T-helper 2 cell treated with Interferon-gamma antibody and Interleukin-4, amounts not matched to agents 100 ng/mL and 5 ng/mL, for 36 hours (primary cell): ENCODE results near the gene ELFN2. TPM values are rescaled to one million over a fixed set of nuclear protein-coding genes. Genes with fewer than 3 reads are reported as not detected.

Experiments
- intact Hi-C: fragments of 100-400 bp; cut with micrococcal nuclease; formaldehyde crosslinking; loops from one replicate; pipeline ENCODE4 v1.15.1; 2023
- total RNA-seq: library from RNA; stranded (reverse); gene quantifications from 2 replicates; pipeline ENCODE4 v1.2.3, GENCODE V29; 2022

ELFN2 gene
- total RNA-seq, 1 donor from 2014 or later = 0.07 TPM

DNA sequence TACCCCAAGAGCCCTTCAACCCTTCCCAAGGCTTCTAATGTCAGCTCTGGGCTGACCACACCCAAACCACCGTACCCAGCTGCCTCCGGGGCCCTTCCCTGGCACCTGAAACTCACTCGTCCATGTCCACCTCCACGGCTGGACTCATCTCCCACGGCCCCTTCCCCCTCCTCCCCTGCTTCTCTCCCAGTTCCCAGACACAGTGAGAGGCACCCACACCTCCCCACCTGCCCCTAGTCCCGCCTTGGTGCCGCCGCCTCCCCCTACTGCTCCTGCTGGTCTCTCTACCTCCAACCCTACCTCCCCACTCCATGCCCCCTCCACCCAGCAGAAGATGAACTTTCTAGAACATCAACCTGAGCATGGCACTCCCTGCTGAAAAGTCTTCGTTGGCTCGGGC lies 39.5 kb downstream of the ELFN2 start:
- intact Hi-C loops = no loop called here

GRCh38 chr22:37386441-37386840 lies 40.8 kb downstream of the ELFN2 start:
- intact Hi-C loops = no loop called here

DNA sequence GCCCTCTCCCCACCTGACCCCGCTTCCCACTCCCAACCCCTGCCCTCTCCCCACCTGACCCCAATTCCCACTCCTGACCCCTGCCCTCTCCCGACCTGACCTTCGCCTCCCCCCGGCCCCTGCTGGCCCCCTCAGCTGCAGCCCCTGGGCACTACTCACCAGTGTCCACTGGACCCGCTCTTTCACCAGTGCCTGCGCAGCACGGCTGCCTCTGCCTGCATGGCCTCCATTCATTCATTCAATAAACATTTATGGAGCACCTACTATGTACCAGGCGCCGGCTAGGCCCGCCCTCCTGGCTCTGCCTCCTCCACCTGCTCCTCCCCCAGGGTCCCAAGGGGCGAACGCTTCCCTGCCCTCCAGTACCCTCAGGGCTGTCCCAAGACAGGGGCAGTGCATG lies 42.6 kb downstream of the ELFN2 start:
- intact Hi-C loops = loop anchor here (1.0 kb wide), 1 partner anchor 8 kb away; no protein-coding TSS in a partner anchor

DNA sequence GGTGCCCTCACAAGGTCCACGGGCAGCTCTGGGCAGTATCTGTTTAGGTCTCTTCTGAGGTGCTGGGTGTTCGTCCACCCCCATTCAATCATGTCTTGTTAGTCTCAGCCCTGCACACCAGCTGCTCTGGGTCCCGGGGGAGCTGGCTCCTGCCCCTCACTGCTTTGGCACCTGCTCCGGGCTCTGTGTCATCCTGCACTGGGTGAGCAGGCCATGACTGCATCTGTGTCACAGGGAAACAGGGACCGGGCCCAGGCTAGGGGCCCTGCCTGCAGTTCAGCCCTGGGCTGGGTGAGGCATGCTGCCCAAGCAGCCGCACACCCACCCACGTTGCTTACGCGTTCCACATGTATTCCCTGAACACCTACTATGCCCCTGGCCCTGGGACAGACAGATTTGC lies 43.9 kb downstream of the ELFN2 start:
- intact Hi-C loops = no loop called here

- intact Hi-C loops = no loop called here
Observed at GRCh38 chr22:37381489-37381888, 45.8 kb downstream of the ELFN2 start.

DNA sequence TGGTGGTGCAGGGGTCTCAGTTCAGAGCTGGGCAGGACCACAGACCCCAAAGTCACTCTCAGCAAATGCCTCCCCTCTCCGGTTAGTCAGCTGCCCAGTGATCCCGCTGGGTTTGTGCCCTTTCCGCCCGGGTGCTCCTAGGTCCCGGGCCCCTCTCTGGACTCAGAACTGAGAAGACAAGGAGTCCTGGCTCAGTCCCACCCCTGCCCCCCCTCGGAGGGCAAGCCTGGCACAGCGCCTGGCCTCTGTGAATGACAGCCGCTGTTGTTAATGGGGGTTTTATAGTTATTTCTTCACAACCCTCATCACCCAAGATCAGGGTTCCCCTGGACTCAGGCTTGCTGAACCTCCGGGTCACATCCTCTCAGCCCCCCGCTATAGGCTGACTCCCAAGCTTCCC lies 47.6 kb downstream of the ELFN2 start:
- intact Hi-C loops = no loop called here

DNA sequence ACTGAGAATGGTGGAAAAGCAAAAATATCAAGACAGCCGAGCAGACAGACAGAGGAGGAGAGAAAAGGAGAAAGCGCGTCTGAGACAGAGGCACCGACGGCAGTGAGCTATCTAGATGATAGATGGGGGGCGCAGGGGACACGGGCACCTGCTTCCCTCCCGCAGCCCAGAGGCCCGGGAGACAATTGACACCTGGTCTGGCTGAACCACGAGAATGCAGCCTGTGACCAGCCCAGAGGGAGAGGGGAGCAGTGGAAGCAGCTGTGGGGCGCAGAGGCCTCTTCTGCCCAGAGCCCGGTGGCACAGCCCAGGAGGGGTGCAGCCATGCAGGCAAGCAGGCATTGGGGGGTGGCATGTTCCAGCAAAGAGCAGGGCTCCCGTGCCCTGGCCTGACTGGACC lies 48.2 kb downstream of the ELFN2 start:
- intact Hi-C loops = no loop called here

DNA sequence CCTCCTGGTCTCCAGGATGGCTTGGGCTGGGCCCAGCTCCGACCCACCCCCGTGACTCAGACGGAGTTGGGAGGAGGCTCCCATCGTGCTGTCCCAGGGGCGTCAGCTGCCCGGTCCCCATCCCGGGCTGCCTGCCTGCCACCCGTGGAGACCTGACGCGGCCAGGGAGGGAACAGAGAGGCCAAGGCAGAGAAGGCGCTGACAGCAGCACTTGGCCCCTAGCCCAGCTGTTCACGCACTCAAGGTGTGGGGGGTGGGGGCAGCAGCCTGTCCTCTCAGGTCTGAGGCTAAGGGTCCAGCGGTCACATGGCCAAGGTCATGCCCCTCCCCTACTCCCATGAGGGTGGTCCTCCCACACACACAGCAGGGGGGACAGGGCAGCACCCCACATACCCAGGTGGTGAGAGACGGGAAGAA lies 48.6 kb downstream of the ELFN2 start:
- intact Hi-C loops = no loop called here

GRCh38 chr22:37377927-37378326 lies 49.4 kb downstream of the ELFN2 start:
- intact Hi-C loops = no loop called here

GRCh38 chr22:37377138-37377537 lies 50.1 kb downstream of the ELFN2 start:
- intact Hi-C loops = no loop called here

DNA sequence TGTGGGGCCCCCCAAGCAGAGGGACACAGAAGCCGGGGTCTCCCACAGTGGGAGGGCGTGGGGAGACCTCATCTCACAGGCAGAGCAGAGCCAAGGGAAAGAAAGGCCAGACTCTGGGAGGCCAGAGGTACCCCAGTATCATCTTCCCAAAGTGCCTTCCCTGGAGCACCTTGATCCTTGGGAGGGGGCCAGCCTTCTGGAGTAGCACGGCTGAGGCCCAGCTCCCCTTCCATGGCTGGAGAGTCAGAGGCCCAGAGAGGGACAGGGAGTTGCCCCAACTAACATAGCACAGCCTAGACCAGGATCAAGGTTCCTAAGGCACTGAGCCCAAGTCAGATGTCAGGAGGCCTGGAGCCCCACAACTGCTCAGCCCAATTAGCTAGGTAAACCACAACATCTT lies 50.6 kb downstream of the ELFN2 start:
- intact Hi-C loops = loop anchor here (1.0 kb wide), 1 partner anchor 9 kb away; no protein-coding TSS in a partner anchor

DNA sequence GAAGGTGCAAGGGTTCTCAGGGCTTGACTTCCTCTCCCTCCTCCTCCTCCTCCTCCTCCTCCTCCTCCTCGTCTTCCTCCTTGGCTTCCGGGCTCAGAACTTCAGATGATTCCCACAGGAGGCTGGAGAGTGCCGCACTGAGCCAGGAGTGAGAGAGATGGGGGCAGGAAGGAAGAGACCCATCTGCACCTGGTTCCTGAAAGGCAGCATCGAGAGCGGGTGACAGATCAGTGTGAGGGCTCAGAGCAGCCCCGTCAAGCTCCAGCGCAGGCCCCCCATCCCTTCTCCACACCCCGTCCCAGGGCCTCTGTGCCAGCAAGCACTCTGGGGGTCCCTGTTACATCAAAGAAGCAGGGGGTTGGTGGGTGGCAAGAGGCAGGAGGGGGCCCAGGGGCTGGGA lies 51.5 kb downstream of the ELFN2 start:
- intact Hi-C loops = loop anchor here (1.0 kb wide), 1 partner anchor 10 kb away; no protein-coding TSS in a partner anchor

GRCh38 chr22:37374571-37374970 lies 52.7 kb downstream of the ELFN2 start:
- intact Hi-C loops = no loop called here

GRCh38 chr22:37373451-37373850 lies 53.8 kb downstream of the ELFN2 start:
- intact Hi-C loops = no loop called here

GRCh38 chr22:37371911-37372310 lies 55.4 kb downstream of the ELFN2 start:
- intact Hi-C loops = no loop called here

- intact Hi-C loops = no loop called here
Observed at GRCh38 chr22:37371491-37371890, 55.8 kb downstream of the ELFN2 start.

- intact Hi-C loops = no loop called here
Observed at GRCh38 chr22:37370306-37370979, 56.8 kb downstream of the ELFN2 start.

DNA sequence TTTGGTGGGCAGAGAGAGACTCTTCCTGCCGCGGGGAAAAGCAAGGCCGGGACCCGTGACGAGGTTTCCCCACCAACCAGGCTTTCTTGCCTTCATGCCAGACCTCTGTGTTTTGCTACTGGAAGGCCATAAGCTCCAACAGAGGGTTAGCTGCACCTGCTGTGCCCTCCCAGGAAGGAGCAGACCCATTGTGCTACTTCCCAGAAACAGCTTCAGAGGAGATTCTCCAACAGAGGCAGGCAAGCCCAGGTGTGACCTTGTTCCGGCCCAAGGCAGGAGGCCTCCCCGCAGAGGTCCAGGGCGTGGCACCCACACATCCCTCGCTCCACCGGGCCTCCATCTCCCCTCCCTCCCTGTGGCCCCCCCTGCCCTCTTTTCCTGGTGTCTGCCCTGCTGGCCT lies 57.8 kb downstream of the ELFN2 start:
- intact Hi-C loops = no loop called here

- intact Hi-C loops = no loop called here
Observed at GRCh38 chr22:37368058-37368457, 59.2 kb downstream of the ELFN2 start.

DNA sequence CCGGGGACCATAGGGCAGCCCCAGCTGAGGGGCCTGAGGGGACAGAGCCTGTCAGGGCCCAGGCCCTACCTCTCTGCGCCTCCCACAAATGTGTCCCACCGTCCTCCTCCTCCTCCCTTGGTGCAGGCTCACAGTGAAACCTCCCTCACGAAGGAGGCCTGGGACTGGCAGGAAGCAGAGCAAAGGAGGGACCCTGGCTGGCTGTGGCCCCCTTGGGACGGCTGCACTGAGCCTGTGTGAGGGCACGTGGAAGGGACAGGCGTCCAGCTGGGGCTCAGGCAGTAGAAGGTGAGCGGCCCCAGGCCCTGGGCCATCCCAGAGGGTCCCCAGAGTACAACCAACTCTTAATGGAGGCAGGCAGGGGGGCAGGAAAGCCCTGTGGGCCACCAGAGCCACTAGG lies 60.7 kb downstream of the ELFN2 start:
- intact Hi-C loops = no loop called here

- intact Hi-C loops = no loop called here
Observed at GRCh38 chr22:37365950-37366349, 61.3 kb downstream of the ELFN2 start.

DNA sequence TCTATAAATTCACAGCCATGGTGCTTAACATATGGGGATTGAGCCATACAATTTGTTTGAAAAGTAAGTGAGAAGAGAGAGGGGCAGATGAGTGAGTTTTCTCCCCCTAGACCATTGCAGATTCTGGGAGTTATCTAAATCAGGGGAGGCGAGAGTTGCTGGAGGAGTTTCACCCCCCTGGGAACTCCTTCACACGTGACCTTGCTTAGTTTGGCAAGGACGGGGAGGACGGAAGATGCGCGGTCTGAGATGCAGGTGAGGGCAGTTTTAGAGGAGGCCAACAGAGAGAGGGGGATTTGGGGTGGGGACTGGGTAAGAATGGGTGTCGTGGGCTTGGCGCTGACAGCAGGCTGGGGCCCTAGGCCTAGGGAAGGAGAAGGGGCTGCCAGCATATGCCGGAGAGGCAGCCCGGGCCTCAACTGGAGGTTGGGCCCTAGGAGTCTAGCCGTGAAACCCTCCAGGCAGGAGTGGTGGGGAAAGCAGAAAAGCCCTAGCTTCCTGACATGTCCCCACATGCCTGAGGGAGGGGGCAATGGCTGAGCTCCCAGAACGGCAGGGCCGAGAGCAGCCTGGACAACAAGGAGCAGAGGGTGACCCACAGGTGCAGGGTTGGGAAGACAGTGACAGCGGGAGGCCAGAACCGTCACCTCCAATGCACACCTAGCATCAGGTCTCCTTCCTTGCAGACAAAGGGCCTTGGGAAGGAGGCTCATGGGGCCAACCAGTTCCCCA lies 63.9 kb downstream of the ELFN2 start:
- intact Hi-C loops = no loop called here

GRCh38 chr22:37362621-37363020 lies 64.7 kb downstream of the ELFN2 start:
- intact Hi-C loops = no loop called here
